ENCODE measurements around the gene TNXB. TPM values are rescaled to one million over a fixed set of nuclear protein-coding genes. Genes with fewer than 3 reads are reported as not detected.
A peak's percentile ranks its signal among the peaks of the same experiment; 100 is the strongest.
"Not testable (repeated sequence)": the region's sequence is repeated elsewhere in the genome, so short reads cannot be mapped to it uniquely, and the experiment has no call there.

The TNXB gene
- total and polyA plus RNA-seq, 4 experiments from 2014 or later: 0.31 to 22.4 (median 16.5) TPM; not detected in 1

- CTCF ChIA-PET (ENCODE audit: partially characterized antibody); H3K9me3 ChIP-seq (ENCODE audit: control insufficient read depth in 1 of 2, low read length in 2 of 2); H3K9me3 Mint-ChIP-seq; intact Hi-C loops (cut with micrococcal nuclease); DNase-seq; H3K4me3 ChIP-seq (ENCODE audit: low read length in 2 of 2); H3K4me3 Mint-ChIP-seq; H3K27me3 ChIP-seq (ENCODE audit: insufficient read depth, low read length); H3K36me3 ChIP-seq (ENCODE audit: insufficient read depth, low read length); H3K27me3 Mint-ChIP-seq; H3K27ac Mint-ChIP-seq; H3K27ac ChIP-seq (ENCODE audit: low read depth, low read length); H3K4me1 ChIP-seq (ENCODE audit: insufficient read depth, low read length); POLR2A ChIA-PET (ENCODE audit: partially characterized antibody); H3K36me3 Mint-ChIP-seq: not testable (repeated sequence)
- peaks cover 6 to 12% (median 8%) of the 10 kb centered on the region in 4 donors for H3K4me1 Mint-ChIP-seq
These were observed 102.1 kb downstream of the TNXB start for GRCh38 chr6:32007086-32007485.

GRCh38 chr6:32005991-32006529, 103.1 kb downstream of the TNXB start:
- H3K4me1 Mint-ChIP-seq: peaks cover 6 to 12% (median 8%) of the 10 kb centered on the region in 4 donors
- H3K4me3 ChIP-seq (ENCODE audit: low read length in 2 of 2); H3K27me3 ChIP-seq (ENCODE audit: insufficient read depth, low read length); H3K9me3 ChIP-seq (ENCODE audit: control insufficient read depth in 1 of 2, low read length in 2 of 2); H3K36me3 Mint-ChIP-seq; H3K4me1 ChIP-seq (ENCODE audit: insufficient read depth, low read length); DNase-seq; H3K27ac Mint-ChIP-seq; H3K9me3 Mint-ChIP-seq; intact Hi-C loops (cut with micrococcal nuclease); H3K4me3 Mint-ChIP-seq; H3K27me3 Mint-ChIP-seq; H3K36me3 ChIP-seq (ENCODE audit: insufficient read depth, low read length); H3K27ac ChIP-seq (ENCODE audit: low read depth, low read length): not testable (repeated sequence)
- POLR2A ChIA-PET (ENCODE audit: partially characterized antibody): interaction anchor here (0.5 to 1.1 kb wide), 2 partner anchors 48 to 180 kb away, joined by 3 to 4 read pairs; partner anchors contain the start of genes NELFE and SKIC2
- CTCF ChIA-PET (ENCODE audit: partially characterized antibody): interaction anchor here (1.4 kb wide), 1 partner anchor 53 kb away, joined by 4 read pairs; no protein-coding TSS in a partner anchor

- H3K27me3 Mint-ChIP-seq; H3K36me3 Mint-ChIP-seq; H3K27ac ChIP-seq (ENCODE audit: low read depth, low read length); H3K4me1 ChIP-seq (ENCODE audit: insufficient read depth, low read length); H3K4me3 Mint-ChIP-seq; H3K36me3 ChIP-seq (ENCODE audit: insufficient read depth, low read length); H3K9me3 Mint-ChIP-seq; intact Hi-C loops (cut with micrococcal nuclease); H3K27me3 ChIP-seq (ENCODE audit: insufficient read depth, low read length); H3K9me3 ChIP-seq (ENCODE audit: control insufficient read depth in 1 of 2, low read length in 2 of 2); H3K4me3 ChIP-seq (ENCODE audit: low read length in 2 of 2): not testable (repeated sequence)
- ChIA-PET POLR2A (ENCODE audit: partially characterized antibody) (interaction anchor here (1.1 kb wide), 1 partner anchor 47 kb away, joined by 4 read pairs; the partner anchor contains the start of genes NELFE and SKIC2), CTCF (ENCODE audit: partially characterized antibody) (interaction anchor here (1.4 kb wide), 1 partner anchor 53 kb away, joined by 4 read pairs; no protein-coding TSS in a partner anchor)
- H3K4me1 Mint-ChIP-seq: peaks cover 6 to 12% (median 8%) of the 10 kb centered on the region in 4 donors
- DNase-seq: peak in 1 of 5 donors; percentile 24
- peak overlapping the region in 2 of 7 donors; percentile 69 to 85 for H3K27ac Mint-ChIP-seq
These were observed 103.6 kb downstream of the TNXB start for GRCh38 chr6:32005538-32005880.

- CTCF ChIA-PET (ENCODE audit: partially characterized antibody): interaction anchor here (1.4 kb wide), 1 partner anchor 52 kb away, joined by 4 read pairs; no protein-coding TSS in a partner anchor
- POLR2A ChIA-PET (ENCODE audit: partially characterized antibody): interaction anchor here (1.1 kb wide), 1 partner anchor 47 kb away, joined by 4 read pairs; the partner anchor contains the start of genes NELFE and SKIC2
- intact Hi-C loops (cut with micrococcal nuclease); H3K27me3 ChIP-seq (ENCODE audit: insufficient read depth, low read length); H3K36me3 Mint-ChIP-seq; H3K36me3 ChIP-seq (ENCODE audit: insufficient read depth, low read length); H3K4me3 ChIP-seq (ENCODE audit: low read length in 2 of 2); H3K9me3 ChIP-seq (ENCODE audit: control insufficient read depth in 1 of 2, low read length in 2 of 2); H3K4me1 ChIP-seq (ENCODE audit: insufficient read depth, low read length); H3K9me3 Mint-ChIP-seq; H3K27ac ChIP-seq (ENCODE audit: low read depth, low read length); H3K27me3 Mint-ChIP-seq: not testable (repeated sequence)
- H3K4me3 Mint-ChIP-seq: peak overlapping the region in 3 of 8 donors; percentile 40 to 68 (median 59)
- DNase-seq: peak in 1 of 5 donors; percentile 11
- H3K27ac Mint-ChIP-seq: peak overlapping the region; percentile 3 to 85 (median 57)
- H3K4me1 Mint-ChIP-seq: peaks cover 6 to 12% (median 8%) of the 10 kb centered on the region in 4 donors
These were observed 104.1 kb downstream of the TNXB start for GRCh38 chr6:32004864-32005537.

DNA sequence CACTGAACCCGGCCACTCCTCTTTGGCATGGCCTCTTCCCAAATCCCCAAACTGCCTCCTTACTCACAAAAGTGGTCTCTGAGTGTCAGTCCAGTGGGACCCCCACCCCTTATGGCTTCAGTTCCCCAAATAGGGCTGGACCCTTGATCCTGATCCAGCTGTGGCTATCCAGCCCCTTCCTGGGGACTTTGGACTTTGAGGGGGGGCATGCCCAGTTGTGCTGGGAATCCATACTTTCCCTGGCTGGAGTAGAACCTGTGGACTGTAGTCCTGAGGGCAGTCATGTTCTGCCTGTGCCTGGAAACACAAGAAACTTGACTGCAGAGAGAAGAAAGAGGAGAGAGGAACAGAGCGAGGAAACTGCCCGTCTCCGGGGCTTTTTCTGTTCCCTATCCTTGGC, 104.7 kb downstream of the TNXB start:
- CTCF ChIA-PET (ENCODE audit: partially characterized antibody): interaction anchor here (1.4 kb wide), 1 partner anchor 52 kb away, joined by 4 read pairs; no protein-coding TSS in a partner anchor
- intact Hi-C loops (cut with micrococcal nuclease); POLR2A ChIA-PET (ENCODE audit: partially characterized antibody); H3K36me3 Mint-ChIP-seq; H3K4me3 ChIP-seq (ENCODE audit: low read length in 2 of 2); DNase-seq; H3K4me3 Mint-ChIP-seq; H3K27me3 Mint-ChIP-seq; H3K9me3 Mint-ChIP-seq; H3K27me3 ChIP-seq (ENCODE audit: insufficient read depth, low read length); H3K4me1 ChIP-seq (ENCODE audit: insufficient read depth, low read length); H3K27ac ChIP-seq (ENCODE audit: low read depth, low read length); H3K9me3 ChIP-seq (ENCODE audit: control insufficient read depth in 1 of 2, low read length in 2 of 2); H3K36me3 ChIP-seq (ENCODE audit: insufficient read depth, low read length): not testable (repeated sequence)
- Mint-ChIP-seq H3K27ac (peak overlapping the region in 1 of 7 donors; percentile 29), H3K4me1 (peaks cover 6 to 12% (median 8%) of the 10 kb centered on the region in 4 donors)

DNA sequence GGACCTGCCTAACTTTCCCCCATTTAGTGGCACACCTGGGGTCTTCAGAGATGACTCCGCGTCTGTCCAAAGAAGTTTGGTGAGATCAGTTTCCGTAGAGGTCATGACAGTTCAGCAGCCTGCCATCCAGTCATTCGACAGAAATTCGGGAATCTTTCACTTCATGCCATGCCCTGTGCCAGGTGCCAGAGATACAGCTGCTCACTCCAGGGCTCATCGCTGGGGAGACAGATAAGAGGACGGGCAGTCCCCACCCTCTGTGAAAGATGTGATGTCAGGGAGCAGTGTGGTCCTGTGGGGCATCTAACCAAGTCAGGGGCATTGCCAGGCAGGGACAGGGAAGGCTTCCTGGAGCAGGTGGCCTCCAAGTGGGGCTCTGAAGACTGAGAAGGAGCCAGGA, 105.8 kb downstream of the TNXB start:
- intact Hi-C loops (cut with micrococcal nuclease); H3K27ac ChIP-seq (ENCODE audit: low read depth, low read length); H3K36me3 Mint-ChIP-seq; H3K27me3 Mint-ChIP-seq; DNase-seq; H3K36me3 ChIP-seq (ENCODE audit: insufficient read depth, low read length); H3K4me1 ChIP-seq (ENCODE audit: insufficient read depth, low read length); H3K27ac Mint-ChIP-seq; H3K27me3 ChIP-seq (ENCODE audit: insufficient read depth, low read length); H3K9me3 ChIP-seq (ENCODE audit: control insufficient read depth in 1 of 2, low read length in 2 of 2); H3K4me3 Mint-ChIP-seq; CTCF ChIA-PET (ENCODE audit: partially characterized antibody); POLR2A ChIA-PET (ENCODE audit: partially characterized antibody); H3K9me3 Mint-ChIP-seq; H3K4me3 ChIP-seq (ENCODE audit: low read length in 2 of 2): not testable (repeated sequence)
- peaks cover 6 to 12% (median 8%) of the 10 kb centered on the region in 4 donors for H3K4me1 Mint-ChIP-seq

GRCh38 chr6:32002546-32003268, 106.4 kb downstream of the TNXB start:
- POLR2A ChIA-PET (ENCODE audit: partially characterized antibody); H3K27me3 ChIP-seq (ENCODE audit: insufficient read depth, low read length); H3K4me1 ChIP-seq (ENCODE audit: insufficient read depth, low read length); H3K36me3 Mint-ChIP-seq; H3K9me3 ChIP-seq (ENCODE audit: control insufficient read depth in 1 of 2, low read length in 2 of 2); H3K27ac ChIP-seq (ENCODE audit: low read depth, low read length); H3K27ac Mint-ChIP-seq; H3K4me3 Mint-ChIP-seq; H3K4me3 ChIP-seq (ENCODE audit: low read length in 2 of 2); H3K9me3 Mint-ChIP-seq; intact Hi-C loops (cut with micrococcal nuclease); DNase-seq; CTCF ChIA-PET (ENCODE audit: partially characterized antibody); H3K36me3 ChIP-seq (ENCODE audit: insufficient read depth, low read length); H3K27me3 Mint-ChIP-seq: not testable (repeated sequence)
- peaks cover 6 to 12% (median 8%) of the 10 kb centered on the region in 4 donors for H3K4me1 Mint-ChIP-seq
